NT2/D1 (cell line): ENCODE measurements around the gene PPP3CA.

Source experiments
- SUZ12 ChIP-seq: IDR thresholded peaks from 2 replicates; pipeline ENCODE4 v1.6.1; 2011; ENCODE audit not compliant: insufficient read length, insufficient read depth; ENCODE audit errors: extremely low read depth
- YY1 ChIP-seq: IDR thresholded peaks from 2 replicates; pipeline ENCODE4 v1.6.1; 2011; ENCODE audit not compliant: insufficient read length, insufficient read depth
- ZNF274 ChIP-seq: IDR thresholded peaks from 2 replicates; pipeline ENCODE4 v1.6.1; 2011; ENCODE audit warnings: mild to moderate bottlenecking, low read depth, low read length

GRCh38 chr4:101240099-101240498 is 107.2 kb downstream of the PPP3CA start:
- no peak for TF ChIP-seq SUZ12
- no peak for TF ChIP-seq ZNF274
- no peak for TF ChIP-seq YY1
